Measurements from ENCODE around the gene MYOD1.

DNA sequence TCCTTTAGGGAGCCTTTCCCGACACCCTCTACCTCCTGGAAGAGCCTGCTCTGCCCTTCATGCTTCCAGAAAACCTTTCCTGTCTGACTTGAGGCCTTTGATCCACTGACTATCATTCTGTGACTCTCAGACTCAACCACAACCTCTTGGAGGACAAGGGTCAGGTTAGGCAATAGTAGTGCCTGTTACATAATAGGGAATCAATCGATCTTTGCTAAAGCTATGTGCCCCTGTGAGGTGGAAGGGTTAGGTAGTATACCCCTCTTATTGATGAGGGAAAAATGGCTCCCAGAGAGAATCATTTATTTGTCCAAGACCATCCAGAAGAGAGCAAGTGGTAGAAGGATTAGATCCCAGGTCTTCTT, 31.4 kb downstream of the MYOD1 start:
- TF ChIP-seq CTCF (IDR thresholded peaks at IDR 0.05) (no peak), POLR2A (IDR thresholded peaks at IDR 0.05) (no peak)
